ENCODE data around the gene CCNK.

The CCNK gene

GRCh38 chr14:99518441-99519346 lies 37.5 kb downstream of the CCNK start:
- DNase-seq (ENCODE audit: low read depth) = peak; percentile 59
- peak; percentile 86 for TF ChIP-seq CTCF (IDR thresholded peaks at IDR 0.05; ENCODE audit: low read length, missing control alignments)
- H3K4me3 ChIP-seq (replicated peaks; ENCODE audit: low read depth, low read length) = no peak overlapping the region

GRCh38 chr14:99519347-99519881 lies 38.2 kb downstream of the CCNK start:
- DNase-seq (ENCODE audit: low read depth) = no peak
- TF ChIP-seq CTCF (IDR thresholded peaks at IDR 0.05; ENCODE audit: low read length, missing control alignments) = no peak

GRCh38 chr14:99519931-99520421 lies 38.8 kb downstream of the CCNK start:
- DNase-seq (ENCODE audit: low read depth) = no peak

More at GRCh38 chr14:99519347-99519881, 38.2 kb downstream of the CCNK start:
- H3K4me3 ChIP-seq (replicated peaks; ENCODE audit: low read depth, low read length) = no peak overlapping the region

GRCh38 chr14:99520571-99521081 lies 39.4 kb downstream of the CCNK start:
- no peak for DNase-seq (ENCODE audit: low read depth)
- H3K4me3 ChIP-seq (replicated peaks; ENCODE audit: low read depth, low read length) = no peak overlapping the region
- TF ChIP-seq CTCF (IDR thresholded peaks at IDR 0.05; ENCODE audit: low read length, missing control alignments) = no peak

More at GRCh38 chr14:99519931-99520421, 38.8 kb downstream of the CCNK start:
- H3K4me3 ChIP-seq (replicated peaks; ENCODE audit: low read depth, low read length) = no peak overlapping the region
- TF ChIP-seq CTCF (IDR thresholded peaks at IDR 0.05; ENCODE audit: low read length, missing control alignments) = no peak

- no peak for DNase-seq (ENCODE audit: low read depth)
- TF ChIP-seq CTCF (IDR thresholded peaks at IDR 0.05; ENCODE audit: low read length, missing control alignments) = no peak
- H3K4me3 ChIP-seq (replicated peaks; ENCODE audit: low read depth, low read length) = no peak overlapping the region
These were observed 40.2 kb downstream of the CCNK start for GRCh38 chr14:99521176-99522024.

GRCh38 chr14:99522025-99522401 lies 40.8 kb downstream of the CCNK start:
- no peak for DNase-seq (ENCODE audit: low read depth)
- no peak overlapping the region for H3K4me3 ChIP-seq (replicated peaks; ENCODE audit: low read depth, low read length)
- no peak for TF ChIP-seq CTCF (IDR thresholded peaks at IDR 0.05; ENCODE audit: low read length, missing control alignments)
